PC-9 (cell line): ENCODE results near the gene KCNJ6. TPM values are rescaled to one million over a fixed set of nuclear protein-coding genes. Genes with fewer than 3 reads are reported as not detected.

Experiments
- BruUV-seq: library from RNA; stranded (reverse); fragments of 400-500 nt; replicated peaks from 2 replicates; lab custom pipeline; 2021; lab: Mats Ljungman, UMichigan
- CTCF ChIA-PET: fragments of 300-600 bp; sonication (Branson Sonifier 250); formaldehyde crosslinking; loops from one replicate; lab custom pipeline; 2022; ENCODE audit warnings: antibody characterized with exemption; lab: Charles Lee
- POLR2A ChIA-PET: fragments of 300-600 bp; sonication (Branson Sonifier 250); formaldehyde crosslinking; loops from one replicate; lab custom pipeline; 2022; ENCODE audit warnings: antibody characterized with exemption; ENCODE audit not compliant: unreplicated experiment; lab: Charles Lee
- DNase-seq, 2 experiments: peaks; one replicate each; pipeline versions ENCODE4 v3.0.0 to v3.0.0-alpha.2; 2015 to 2022; ENCODE audit warnings: mixed read lengths in 1 of 2
- H2AFZ ChIP-seq: fragments of 200-600 bp; sonication (generic); 2 replicates; pipeline ENCODE4 v1.8.1; 2017; ENCODE audit warnings: antibody characterized with exemption
- H3F3A ChIP-seq: fragments of 200-600 bp; sonication (generic); 2 replicates; pipeline ENCODE4 v1.8.1; 2017; ENCODE audit warnings: antibody characterized with exemption, mild to moderate bottlenecking, low read depth; ENCODE audit not compliant: insufficient read depth
- H3K27ac ChIP-seq: fragments of 200-600 bp; sonication (generic); 2 replicates; pipeline ENCODE4 v1.6.1; 2016; ENCODE audit warnings: mixed run types
- H3K27me3 ChIP-seq: fragments of 200-600 bp; sonication (generic); 2 replicates; pipeline ENCODE4 v1.6.1; 2016; ENCODE audit warnings: low read depth, mixed run types; ENCODE audit not compliant: insufficient read depth
- H3K36me3 ChIP-seq: fragments of 200-600 bp; sonication (generic); 2 replicates; pipeline ENCODE4 v1.6.1; 2016; ENCODE audit warnings: low read depth, mixed run types
- H3K4me1 ChIP-seq: fragments of 200-600 bp; sonication (generic); replicated peaks from 2 replicates; pipeline ENCODE4 v1.6.1; 2016; ENCODE audit warnings: mixed run types; ENCODE audit not compliant: insufficient read depth
- H3K4me2 ChIP-seq: fragments of 200-600 bp; sonication (generic); 2 replicates; pipeline ENCODE4 v1.6.1; 2017; ENCODE audit warnings: mixed run types
- H3K4me3 ChIP-seq: fragments of 200-600 bp; sonication (generic); 2 replicates; pipeline ENCODE4 v1.6.1; 2016; ENCODE audit warnings: mixed run types
- H3K79me2 ChIP-seq: fragments of 200-600 bp; sonication (generic); 2 replicates; pipeline ENCODE4 v1.6.1; 2017; ENCODE audit warnings: low read depth, mixed run types
- H3K9me2 ChIP-seq: fragments of 200-600 bp; sonication (generic); 2 replicates; pipeline ENCODE4 v1.8.1; 2017; ENCODE audit warnings: mild to moderate bottlenecking; ENCODE audit not compliant: insufficient read depth
- H3K9me3 ChIP-seq: fragments of 200-600 bp; sonication (generic); 2 replicates; pipeline ENCODE4 v1.8.1; 2016; ENCODE audit warnings: low read depth; ENCODE audit not compliant: insufficient read depth
- H4K20me1 ChIP-seq: fragments of 200-600 bp; sonication (generic); 2 replicates; pipeline ENCODE4 v1.8.1; 2017; ENCODE audit not compliant: insufficient read depth
- CTCF ChIP-seq: fragments of 200-600 bp; sonication (generic); conservative IDR thresholded peaks from 2 replicates; pipeline ENCODE4 v1.6.1; 2017; ENCODE audit warnings: mixed run types, antibody characterized with exemption, mild to moderate bottlenecking, moderate library complexity
- EZH2 ChIP-seq: fragments of 200-600 bp; sonication (generic); IDR thresholded peaks from 2 replicates; pipeline ENCODE4 v1.8.0; 2017; ENCODE audit warnings: antibody characterized with exemption, low read depth
- intact Hi-C: fragments of 100-400 bp; cut with micrococcal nuclease; formaldehyde crosslinking; loops from one replicate; pipeline ENCODE4 v1.10.0; 2022; ENCODE audit not compliant: unreplicated experiment
- total RNA-seq: library from RNA; stranded (reverse); gene quantifications from 2 replicates; pipeline ENCODE4 v1.2.3, GENCODE V29; 2021

The KCNJ6 gene
- total RNA-seq, 1 experiment from 2014 or later, result not detected

GRCh38 chr21:37564341-37564923 is 351.8 kb downstream of the KCNJ6 start:
- H3K9me2 ChIP-seq, result no peaks in the 10 kb centered on the region
- ChIA-PET CTCF (interaction anchor here (0.6 to 0.9 kb wide), 6 partner anchors 10 to 563 kb away, joined by 3 to 10 read pairs (median 6); no protein-coding TSS in a partner anchor), POLR2A (interaction anchor here (0.5 to 1.3 kb wide), 13 partner anchors 9 to 1426 kb away, joined by 3 to 15 read pairs (median 4); no protein-coding TSS in a partner anchor)

GRCh38 chr21:37563641-37564340 is 352.5 kb downstream of the KCNJ6 start:
- intact Hi-C loops, result loop anchor here (1.0 to 5.0 kb wide), 6 partner anchors 73 to 297 kb away; partner anchors contain the start of gene VPS26C
- peaks cover 14% of the 10 kb centered on the region for H3K4me1 ChIP-seq
- H3K4me3 ChIP-seq, result peak overlapping the region; percentile 65
- no TSS peak for BruUV-seq
- peaks cover 15% of the 10 kb centered on the region for H3F3A ChIP-seq
- peak overlapping the region; percentile 99 for H3K27ac ChIP-seq
- peak overlapping the region; percentile 97 for H2AFZ ChIP-seq
- peak overlapping the region; percentile 95 for H3K4me2 ChIP-seq
- peaks cover 6% of the 10 kb centered on the region; the same call in 1 of the 2 replicates for H3K79me2 ChIP-seq
- H3K27me3 ChIP-seq, result no peaks in the 10 kb centered on the region
- DNase-seq, result peak; percentile 82 to 89
- ChIA-PET POLR2A (interaction anchor here (0.5 to 1.3 kb wide), 15 partner anchors 8 to 1426 kb away, joined by 3 to 15 read pairs (median 4); no protein-coding TSS in a partner anchor), CTCF (interaction anchor here (0.6 to 0.9 kb wide), 5 partner anchors 11 to 563 kb away, joined by 3 to 10 read pairs (median 4); no protein-coding TSS in a partner anchor)
- H3K9me3 ChIP-seq, result no peaks in the 10 kb centered on the region
- TF ChIP-seq CTCF, result peak; percentile 14; the same call in 1 of the 2 replicates
- TF ChIP-seq EZH2, result no peak
- no peaks in the 10 kb centered on the region for H4K20me1 ChIP-seq
- H3K36me3 ChIP-seq, result no peaks in the 10 kb centered on the region
- no peaks in the 10 kb centered on the region for H3K9me2 ChIP-seq

More at GRCh38 chr21:37564341-37564923, 351.8 kb downstream of the KCNJ6 start:
- DNase-seq, result peak; percentile 87 to 96
- no peaks in the 10 kb centered on the region for H3K9me3 ChIP-seq
- peak overlapping the region; percentile 95 for H3K4me2 ChIP-seq
- H3K4me1 ChIP-seq, result peaks cover 14% of the 10 kb centered on the region
- H3K79me2 ChIP-seq, result peaks cover 6% of the 10 kb centered on the region; the same call in 1 of the 2 replicates
- H4K20me1 ChIP-seq, result no peaks in the 10 kb centered on the region
- peaks cover 15% of the 10 kb centered on the region for H3F3A ChIP-seq
- H3K27ac ChIP-seq, result peak overlapping the region; percentile 99
- no peaks in the 10 kb centered on the region for H3K36me3 ChIP-seq
- TF ChIP-seq CTCF (no peak; the same call in 1 of the 2 replicates), EZH2 (no peak)
- intact Hi-C loops, result loop anchor here (1.0 to 5.0 kb wide), 6 partner anchors 72 to 298 kb away; partner anchors contain the start of gene VPS26C
- H3K4me3 ChIP-seq, result peak overlapping the region; percentile 65
- BruUV-seq, result no TSS peak
- no peaks in the 10 kb centered on the region for H3K27me3 ChIP-seq
- peak overlapping the region; percentile 97 for H2AFZ ChIP-seq
